Smooth muscle cell (in vitro differentiated cells): ENCODE measurements around the gene HNRNPA2B1. TPM values are rescaled to one million over a fixed set of nuclear protein-coding genes. Genes with fewer than 3 reads are reported as not detected.
A peak's percentile ranks its signal among the peaks of the same experiment; 100 is the strongest.

Experiments
- DNase-seq: peaks from one replicate; lab custom pipeline; 2025; ENCODE audit not compliant: unreplicated experiment; lab: John Stamatoyannopoulos, UW
- H2AFZ ChIP-seq: fragments of 200-600 bp; sonication (generic); 2 replicates; pipeline ENCODE4 v1.6.0; 2016; ENCODE audit warnings: antibody characterized with exemption, low read depth, mild to moderate bottlenecking
- H3F3A ChIP-seq: fragments of 200-600 bp; sonication (generic); 2 replicates; pipeline ENCODE4 v1.6.0; 2017; ENCODE audit warnings: antibody characterized with exemption, low read depth
- H3K27ac ChIP-seq: fragments of 200-600 bp; sonication (generic); 2 replicates; pipeline ENCODE4 v1.5.1; 2016; ENCODE audit warnings: low read depth, mild to moderate bottlenecking
- H3K27me3 ChIP-seq: fragments of 200-600 bp; sonication (generic); 2 replicates; pipeline ENCODE4 v1.6.1; 2016; ENCODE audit warnings: low read depth, mild to moderate bottlenecking
- H3K36me3 ChIP-seq: fragments of 200-600 bp; sonication (generic); 2 replicates; pipeline ENCODE4 v1.5.1; 2016; ENCODE audit warnings: low read depth
- H3K4me1 ChIP-seq: fragments of 200-600 bp; sonication (generic); 2 replicates; pipeline ENCODE4 v1.5.1; 2016; ENCODE audit warnings: low read depth
- H3K4me2 ChIP-seq: fragments of 200-600 bp; sonication (generic); 2 replicates; pipeline ENCODE4 v1.6.0; 2016; ENCODE audit warnings: mild to moderate bottlenecking
- H3K4me3 ChIP-seq: fragments of 200-600 bp; sonication (generic); 2 replicates; pipeline ENCODE4 v1.5.1; 2016; ENCODE audit warnings: mild to moderate bottlenecking
- H3K79me2 ChIP-seq: fragments of 200-600 bp; sonication (generic); 2 replicates; pipeline ENCODE4 v1.6.0; 2016; ENCODE audit warnings: low read depth, mild to moderate bottlenecking
- H3K9ac ChIP-seq: fragments of 200-600 bp; sonication (generic); 2 replicates; pipeline ENCODE4 v1.6.0; 2016; ENCODE audit warnings: low read depth
- H3K9me3 ChIP-seq: fragments of 200-600 bp; sonication (generic); replicated peaks from 2 replicates; pipeline ENCODE4 v1.5.1; 2016; ENCODE audit warnings: low read depth
- H4K20me1 ChIP-seq: fragments of 200-600 bp; sonication (generic); 2 replicates; pipeline ENCODE4 v1.6.0; 2016; ENCODE audit warnings: low read depth
- WGBS: methylation state at CpG from one replicate; pipeline ENCODE4 v1.1.7; 2016; ENCODE audit warnings: low lambda C conversion rate; 5-methylcytosine and 5-hydroxymethylcytosine counted together
- polyA plus RNA-seq: library from polyadenylated mRNA; unstranded; fragments of >200 nt; fragmentation: Nextera tagmentation; extraction: Ambion mirVana; gene quantifications from 2 replicates; pipeline ENCODE4 v1.2.1, GENCODE V29; 2016
- total RNA-seq: library from RNA; depleted of rRNA; stranded (reverse); fragments of >200 nt; gene quantifications from 2 replicates; pipeline ENCODE4 v1.2.3, GENCODE V29; 2014
- TF ChIP-seq, protein P1 (sequence below): fragments of 200-600 bp; sonication (generic); IDR thresholded peaks from 2 replicates; pipeline ENCODE4 v1.5.1; 2017; ENCODE audit warnings: borderline replicate concordance, mild to moderate bottlenecking, antibody characterized with exemption; ENCODE audit not compliant: insufficient read depth, poor library complexity, severe bottlenecking

The HNRNPA2B1 gene
- total and polyA plus RNA-seq, 2 experiments from 2014 or later: 158 to 393 TPM

DNA sequence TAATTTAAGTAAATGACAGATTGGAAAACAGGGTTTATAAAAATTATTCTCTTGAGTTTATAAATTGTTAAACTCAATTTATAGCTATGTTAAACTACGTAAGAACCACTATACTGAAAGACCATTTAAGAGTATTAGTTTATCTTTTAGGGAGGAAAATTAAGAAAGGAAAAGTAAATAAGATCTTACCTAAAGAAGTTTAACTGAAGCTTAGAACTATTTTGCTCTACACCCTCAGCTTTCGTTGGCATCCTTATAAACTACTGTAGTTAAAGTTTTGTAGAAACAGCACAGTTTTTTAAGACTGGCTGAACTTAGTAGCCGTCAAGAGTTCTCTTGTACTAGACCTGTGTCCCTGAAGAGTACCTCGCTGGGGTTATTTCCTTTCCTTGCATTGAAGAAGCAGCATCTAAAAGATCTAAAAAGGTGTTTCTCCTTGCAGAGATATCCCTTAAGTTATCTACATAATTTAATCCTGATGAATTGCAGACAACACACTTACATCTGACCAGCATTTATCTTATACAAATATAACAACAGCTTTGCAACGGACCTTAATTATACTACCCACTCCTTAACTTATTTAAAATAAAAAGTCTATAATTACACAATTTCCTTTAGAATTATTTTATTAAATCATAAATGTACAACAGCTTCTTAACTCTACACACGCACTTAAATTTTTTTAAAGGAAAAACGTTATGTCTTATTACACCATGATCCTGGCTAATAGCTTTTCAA, 9.1 kb downstream of the HNRNPA2B1 start:
- Histone ChIP-seq H4K20me1 (peaks cover 100% of the 10 kb centered on the region), H3K4me3 (no peak overlapping the region)

DNA sequence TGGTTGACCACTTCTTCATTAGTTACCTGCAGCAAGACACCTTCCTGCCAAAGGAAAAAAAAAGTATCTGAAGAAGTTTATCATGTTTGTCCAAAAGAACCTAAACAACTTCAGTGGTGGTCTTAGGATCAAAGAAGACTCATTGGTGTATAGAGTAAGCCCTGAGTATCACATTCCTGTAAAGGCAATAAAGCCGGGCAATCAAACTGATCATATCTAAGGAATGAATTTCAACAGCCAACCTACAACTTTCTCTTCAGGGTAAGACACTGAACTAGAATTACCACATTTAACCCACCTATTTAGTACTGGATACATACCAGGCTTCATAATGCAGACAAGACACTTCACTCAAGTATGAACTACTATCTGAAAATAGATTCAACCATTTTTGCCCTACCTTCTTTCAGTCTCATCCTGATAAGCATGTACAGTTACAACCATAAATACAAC, 10.1 kb downstream of the HNRNPA2B1 start:
- Histone ChIP-seq H3K9ac (no peak overlapping the region), H3K9me3 (no peaks in the 10 kb centered on the region), H4K20me1 (peaks cover 99% of the 10 kb centered on the region), H3K27me3 (no peaks in the 10 kb centered on the region), H3K4me1 (peaks cover 19% of the 10 kb centered on the region), H3K4me3 (no peak overlapping the region), H3F3A (peaks cover 73% of the 10 kb centered on the region), H3K27ac (peak overlapping the region; percentile 33), H2AFZ (no peak overlapping the region), H3K79me2 (peaks cover 47% of the 10 kb centered on the region), H3K4me2 (no peak overlapping the region), H3K36me3 (peaks cover 47% of the 10 kb centered on the region)
- WGBS: 93% methylated on average over 1 of the region's 1 CpG
- DNase-seq: no peak
- TF ChIP-seq, protein P1, sequence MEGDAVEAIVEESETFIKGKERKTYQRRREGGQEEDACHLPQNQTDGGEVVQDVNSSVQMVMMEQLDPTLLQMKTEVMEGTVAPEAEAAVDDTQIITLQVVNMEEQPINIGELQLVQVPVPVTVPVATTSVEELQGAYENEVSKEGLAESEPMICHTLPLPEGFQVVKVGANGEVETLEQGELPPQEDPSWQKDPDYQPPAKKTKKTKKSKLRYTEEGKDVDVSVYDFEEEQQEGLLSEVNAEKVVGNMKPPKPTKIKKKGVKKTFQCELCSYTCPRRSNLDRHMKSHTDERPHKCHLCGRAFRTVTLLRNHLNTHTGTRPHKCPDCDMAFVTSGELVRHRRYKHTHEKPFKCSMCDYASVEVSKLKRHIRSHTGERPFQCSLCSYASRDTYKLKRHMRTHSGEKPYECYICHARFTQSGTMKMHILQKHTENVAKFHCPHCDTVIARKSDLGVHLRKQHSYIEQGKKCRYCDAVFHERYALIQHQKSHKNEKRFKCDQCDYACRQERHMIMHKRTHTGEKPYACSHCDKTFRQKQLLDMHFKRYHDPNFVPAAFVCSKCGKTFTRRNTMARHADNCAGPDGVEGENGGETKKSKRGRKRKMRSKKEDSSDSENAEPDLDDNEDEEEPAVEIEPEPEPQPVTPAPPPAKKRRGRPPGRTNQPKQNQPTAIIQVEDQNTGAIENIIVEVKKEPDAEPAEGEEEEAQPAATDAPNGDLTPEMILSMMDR: no peak

More for the DNA sequence above, 9.1 kb downstream of the HNRNPA2B1 start:
- no peak overlapping the region for H3K4me2 ChIP-seq
- 93% methylated on average over 7 of the region's 7 CpGs for WGBS
- H3K36me3 ChIP-seq: peaks cover 56% of the 10 kb centered on the region
- no peaks in the 10 kb centered on the region for H3K27me3 ChIP-seq
- no peak overlapping the region for H3K9ac ChIP-seq
- peak overlapping the region; percentile 33 for H3K27ac ChIP-seq
- H3F3A ChIP-seq: peaks cover 81% of the 10 kb centered on the region
- H3K79me2 ChIP-seq: peaks cover 56% of the 10 kb centered on the region
- no peaks in the 10 kb centered on the region for H3K9me3 ChIP-seq
- no peak overlapping the region for H2AFZ ChIP-seq
- peaks cover 29% of the 10 kb centered on the region for H3K4me1 ChIP-seq
- TF ChIP-seq, protein P1: no peak
- DNase-seq: no peak

DNA sequence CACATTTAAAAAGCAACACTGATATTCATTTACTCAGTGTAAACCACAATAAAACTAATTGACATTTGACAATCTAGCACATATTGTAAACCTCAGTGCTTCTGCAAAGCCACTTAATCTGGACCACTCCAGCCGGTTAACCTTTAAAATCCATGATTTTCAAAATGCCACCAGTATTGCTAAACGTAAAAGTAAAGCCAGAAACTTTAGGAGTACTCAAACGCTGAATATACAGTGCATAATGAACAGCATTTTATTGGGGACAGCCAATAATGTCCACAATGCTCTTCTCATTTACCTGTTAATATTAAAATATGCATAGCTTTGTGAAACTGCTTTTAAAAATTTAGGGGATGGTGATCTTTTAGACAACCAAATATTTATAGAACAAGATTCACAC, 10.8 kb downstream of the HNRNPA2B1 start:
- WGBS: 93% methylated on average over 3 of the region's 3 CpGs
- Histone ChIP-seq H3K36me3 (peaks cover 43% of the 10 kb centered on the region), H3K4me2 (no peak overlapping the region), H3K79me2 (peaks cover 39% of the 10 kb centered on the region), H3K4me3 (no peak overlapping the region), H2AFZ (no peak overlapping the region), H3K27ac (no peak overlapping the region), H4K20me1 (peaks cover 99% of the 10 kb centered on the region), H3F3A (peaks cover 76% of the 10 kb centered on the region), H3K4me1 (peaks cover 15% of the 10 kb centered on the region), H3K9ac (no peak overlapping the region), H3K27me3 (no peaks in the 10 kb centered on the region), H3K9me3 (no peaks in the 10 kb centered on the region)
- TF ChIP-seq, protein P1: no peak
- DNase-seq: no peak
